ENCODE data around the gene THAP8. TPM values are rescaled to one million over a fixed set of nuclear protein-coding genes. Genes with fewer than 3 reads are reported as not detected.
A peak's percentile ranks its signal among the peaks of the same experiment; 100 is the strongest.

The THAP8 gene
- total and polyA plus RNA-seq, 2 of the 13 experiments (the other 11 are each of a cell fraction or from before 2014, with no cell fraction given), result 1.7 to 3.7 TPM

DNA sequence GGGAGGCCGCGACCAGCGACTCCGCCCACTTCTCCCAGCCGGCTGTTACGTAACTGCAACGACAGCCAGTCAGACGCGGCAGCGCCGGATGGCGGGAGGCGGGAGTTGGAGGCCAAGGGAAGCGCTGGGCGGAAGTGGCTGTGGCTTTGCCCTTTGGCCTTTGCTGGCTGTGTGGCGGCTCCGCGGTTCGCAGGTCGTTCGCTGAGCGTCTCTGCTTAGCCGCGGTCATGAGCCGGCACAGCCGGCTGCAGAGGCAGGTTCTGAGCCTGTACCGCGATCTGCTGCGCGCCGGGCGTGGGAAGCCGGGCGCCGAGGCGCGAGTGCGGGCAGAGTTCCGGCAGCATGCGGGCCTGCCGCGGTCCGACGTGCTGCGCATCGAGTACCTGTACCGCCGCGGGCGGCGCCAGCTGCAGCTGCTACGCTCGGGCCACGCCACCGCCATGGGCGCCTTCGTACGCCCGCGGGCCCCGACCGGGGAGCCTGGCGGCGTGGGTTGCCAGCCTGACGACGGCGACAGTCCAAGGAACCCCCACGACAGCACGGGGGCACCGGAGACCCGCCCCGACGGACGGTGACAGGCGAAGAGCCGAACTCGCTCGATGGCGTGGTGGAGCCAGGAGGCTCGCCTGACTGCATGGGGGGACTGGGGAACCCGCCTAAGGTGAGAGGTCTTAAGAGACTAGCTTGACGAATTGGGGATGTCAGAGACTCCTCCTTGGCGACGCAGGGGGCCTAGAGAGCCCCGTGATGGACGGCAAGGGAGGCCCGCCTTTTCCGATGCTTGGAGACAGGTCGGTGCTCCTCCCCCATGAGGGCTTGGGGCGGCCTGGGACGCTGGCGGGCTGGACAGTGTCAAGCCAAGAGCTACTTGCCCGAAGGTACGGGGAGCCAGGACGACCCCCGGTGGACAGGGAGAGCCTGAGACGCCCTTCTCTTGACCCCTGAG, 58.8 kb downstream of the THAP8 start, which contains the start of gene SDHAF1 (continued):
- no peak; the same call in 1 of the 2 replicates for TF ChIP-seq TMF1 (CRISPR knock-in tag; IDR thresholded peaks at IDR 0.05; ENCODE audit: low read depth)
- TF ChIP-seq, protein P1, sequence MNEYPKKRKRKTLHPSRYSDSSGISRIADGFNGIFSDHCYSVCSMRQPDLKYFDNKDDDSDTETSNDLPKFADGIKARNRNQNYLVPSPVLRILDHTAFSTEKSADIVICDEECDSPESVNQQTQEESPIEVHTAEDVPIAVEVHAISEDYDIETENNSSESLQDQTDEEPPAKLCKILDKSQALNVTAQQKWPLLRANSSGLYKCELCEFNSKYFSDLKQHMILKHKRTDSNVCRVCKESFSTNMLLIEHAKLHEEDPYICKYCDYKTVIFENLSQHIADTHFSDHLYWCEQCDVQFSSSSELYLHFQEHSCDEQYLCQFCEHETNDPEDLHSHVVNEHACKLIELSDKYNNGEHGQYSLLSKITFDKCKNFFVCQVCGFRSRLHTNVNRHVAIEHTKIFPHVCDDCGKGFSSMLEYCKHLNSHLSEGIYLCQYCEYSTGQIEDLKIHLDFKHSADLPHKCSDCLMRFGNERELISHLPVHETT (CRISPR knock-in tag; conservative IDR thresholded peaks at IDR 0.05), result no peak
- no peak for TF ChIP-seq NR1H2 (CRISPR knock-in tag; IDR thresholded peaks at IDR 0.05; ENCODE audit: borderline replicate concordance, low read depth)
- no peak for TF ChIP-seq TOE1 (CRISPR knock-in tag; IDR thresholded peaks at IDR 0.05)
- TF ChIP-seq, protein P2, sequence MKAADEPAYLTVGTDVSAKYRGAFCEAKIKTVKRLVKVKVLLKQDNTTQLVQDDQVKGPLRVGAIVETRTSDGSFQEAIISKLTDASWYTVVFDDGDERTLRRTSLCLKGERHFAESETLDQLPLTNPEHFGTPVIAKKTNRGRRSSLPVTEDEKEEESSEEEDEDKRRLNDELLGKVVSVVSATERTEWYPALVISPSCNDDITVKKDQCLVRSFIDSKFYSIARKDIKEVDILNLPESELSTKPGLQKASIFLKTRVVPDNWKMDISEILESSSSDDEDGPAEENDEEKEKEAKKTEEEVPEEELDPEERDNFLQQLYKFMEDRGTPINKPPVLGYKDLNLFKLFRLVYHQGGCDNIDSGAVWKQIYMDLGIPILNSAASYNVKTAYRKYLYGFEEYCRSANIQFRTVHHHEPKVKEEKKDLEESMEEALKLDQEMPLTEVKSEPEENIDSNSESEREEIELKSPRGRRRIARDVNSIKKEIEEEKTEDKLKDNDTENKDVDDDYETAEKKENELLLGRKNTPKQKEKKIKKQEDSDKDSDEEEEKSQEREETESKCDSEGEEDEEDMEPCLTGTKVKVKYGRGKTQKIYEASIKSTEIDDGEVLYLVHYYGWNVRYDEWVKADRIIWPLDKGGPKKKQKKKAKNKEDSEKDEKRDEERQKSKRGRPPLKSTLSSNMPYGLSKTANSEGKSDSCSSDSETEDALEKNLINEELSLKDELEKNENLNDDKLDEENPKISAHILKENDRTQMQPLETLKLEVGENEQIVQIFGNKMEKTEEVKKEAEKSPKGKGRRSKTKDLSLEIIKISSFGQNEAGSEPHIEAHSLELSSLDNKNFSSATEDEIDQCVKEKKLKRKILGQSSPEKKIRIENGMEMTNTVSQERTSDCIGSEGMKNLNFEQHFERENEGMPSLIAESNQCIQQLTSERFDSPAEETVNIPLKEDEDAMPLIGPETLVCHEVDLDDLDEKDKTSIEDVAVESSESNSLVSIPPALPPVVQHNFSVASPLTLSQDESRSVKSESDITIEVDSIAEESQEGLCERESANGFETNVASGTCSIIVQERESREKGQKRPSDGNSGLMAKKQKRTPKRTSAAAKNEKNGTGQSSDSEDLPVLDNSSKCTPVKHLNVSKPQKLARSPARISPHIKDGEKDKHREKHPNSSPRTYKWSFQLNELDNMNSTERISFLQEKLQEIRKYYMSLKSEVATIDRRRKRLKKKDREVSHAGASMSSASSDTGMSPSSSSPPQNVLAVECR (CRISPR knock-in tag; IDR thresholded peaks at IDR 0.05; ENCODE audit: borderline replicate concordance), result peak; percentile 98
- TF ChIP-seq STAT5B (CRISPR knock-in tag; IDR thresholded peaks at IDR 0.05), result no peak
- TF ChIP-seq ZNF263 (CRISPR knock-in tag; IDR thresholded peaks at IDR 0.05), result peak; percentile 38; the same call in 1 of the 2 replicates
- TF ChIP-seq, protein P3, sequence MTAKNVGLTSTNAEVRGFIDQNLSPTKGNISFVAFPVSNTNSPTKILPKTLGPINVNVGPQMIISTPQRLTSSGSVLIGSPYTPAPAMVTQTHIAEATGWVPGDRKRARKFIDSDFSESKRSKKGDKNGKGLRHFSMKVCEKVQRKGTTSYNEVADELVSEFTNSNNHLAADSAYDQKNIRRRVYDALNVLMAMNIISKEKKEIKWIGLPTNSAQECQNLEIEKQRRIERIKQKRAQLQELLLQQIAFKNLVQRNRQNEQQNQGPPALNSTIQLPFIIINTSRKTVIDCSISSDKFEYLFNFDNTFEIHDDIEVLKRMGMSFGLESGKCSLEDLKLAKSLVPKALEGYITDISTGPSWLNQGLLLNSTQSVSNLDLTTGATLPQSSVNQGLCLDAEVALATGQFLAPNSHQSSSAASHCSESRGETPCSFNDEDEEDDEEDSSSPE (CRISPR knock-in tag; IDR thresholded peaks at IDR 0.05), result peak; percentile 92
- TF ChIP-seq, protein P4, sequence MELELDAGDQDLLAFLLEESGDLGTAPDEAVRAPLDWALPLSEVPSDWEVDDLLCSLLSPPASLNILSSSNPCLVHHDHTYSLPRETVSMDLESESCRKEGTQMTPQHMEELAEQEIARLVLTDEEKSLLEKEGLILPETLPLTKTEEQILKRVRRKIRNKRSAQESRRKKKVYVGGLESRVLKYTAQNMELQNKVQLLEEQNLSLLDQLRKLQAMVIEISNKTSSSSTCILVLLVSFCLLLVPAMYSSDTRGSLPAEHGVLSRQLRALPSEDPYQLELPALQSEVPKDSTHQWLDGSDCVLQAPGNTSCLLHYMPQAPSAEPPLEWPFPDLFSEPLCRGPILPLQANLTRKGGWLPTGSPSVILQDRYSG (CRISPR knock-in tag; IDR thresholded peaks at IDR 0.05), result no peak
- TF ChIP-seq AKAP8 (CRISPR knock-in tag; IDR thresholded peaks at IDR 0.05), result peak; percentile 79; the same call in 1 of the 2 replicates
- no peak for TF ChIP-seq MZF1 (CRISPR knock-in tag; IDR thresholded peaks at IDR 0.05; ENCODE audit: borderline replicate concordance)
- TF ChIP-seq, protein P5, sequence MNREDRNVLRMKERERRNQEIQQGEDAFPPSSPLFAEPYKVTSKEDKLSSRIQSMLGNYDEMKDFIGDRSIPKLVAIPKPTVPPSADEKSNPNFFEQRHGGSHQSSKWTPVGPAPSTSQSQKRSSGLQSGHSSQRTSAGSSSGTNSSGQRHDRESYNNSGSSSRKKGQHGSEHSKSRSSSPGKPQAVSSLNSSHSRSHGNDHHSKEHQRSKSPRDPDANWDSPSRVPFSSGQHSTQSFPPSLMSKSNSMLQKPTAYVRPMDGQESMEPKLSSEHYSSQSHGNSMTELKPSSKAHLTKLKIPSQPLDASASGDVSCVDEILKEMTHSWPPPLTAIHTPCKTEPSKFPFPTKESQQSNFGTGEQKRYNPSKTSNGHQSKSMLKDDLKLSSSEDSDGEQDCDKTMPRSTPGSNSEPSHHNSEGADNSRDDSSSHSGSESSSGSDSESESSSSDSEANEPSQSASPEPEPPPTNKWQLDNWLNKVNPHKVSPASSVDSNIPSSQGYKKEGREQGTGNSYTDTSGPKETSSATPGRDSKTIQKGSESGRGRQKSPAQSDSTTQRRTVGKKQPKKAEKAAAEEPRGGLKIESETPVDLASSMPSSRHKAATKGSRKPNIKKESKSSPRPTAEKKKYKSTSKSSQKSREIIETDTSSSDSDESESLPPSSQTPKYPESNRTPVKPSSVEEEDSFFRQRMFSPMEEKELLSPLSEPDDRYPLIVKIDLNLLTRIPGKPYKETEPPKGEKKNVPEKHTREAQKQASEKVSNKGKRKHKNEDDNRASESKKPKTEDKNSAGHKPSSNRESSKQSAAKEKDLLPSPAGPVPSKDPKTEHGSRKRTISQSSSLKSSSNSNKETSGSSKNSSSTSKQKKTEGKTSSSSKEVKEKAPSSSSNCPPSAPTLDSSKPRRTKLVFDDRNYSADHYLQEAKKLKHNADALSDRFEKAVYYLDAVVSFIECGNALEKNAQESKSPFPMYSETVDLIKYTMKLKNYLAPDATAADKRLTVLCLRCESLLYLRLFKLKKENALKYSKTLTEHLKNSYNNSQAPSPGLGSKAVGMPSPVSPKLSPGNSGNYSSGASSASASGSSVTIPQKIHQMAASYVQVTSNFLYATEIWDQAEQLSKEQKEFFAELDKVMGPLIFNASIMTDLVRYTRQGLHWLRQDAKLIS (CRISPR knock-in tag; IDR thresholded peaks at IDR 0.05), result no peak
- no peak for TF ChIP-seq THYN1 (CRISPR knock-in tag; IDR thresholded peaks at IDR 0.05; ENCODE audit: borderline replicate concordance, low read depth)
- TF ChIP-seq ZNF788 (CRISPR knock-in tag; IDR thresholded peaks at IDR 0.05; ENCODE audit: borderline replicate concordance), result peak; percentile 91; the same call in 1 of the 2 replicates
- peak; percentile 92 for TF ChIP-seq SRY (CRISPR knock-in tag; IDR thresholded peaks at IDR 0.05)
